IPS-18c (cell line): ENCODE data around the gene TMEM107.
A peak's percentile ranks its signal among the peaks of the same experiment; 100 is the strongest.
"Not testable (repeated sequence)": the region's sequence is repeated elsewhere in the genome, so short reads cannot be mapped to it uniquely, and the experiment has no call there.

Experiments used
- H3K4me3 ChIP-seq: 2 replicates; pipeline ENCODE4 v1.7.0; 2013; ENCODE audit warnings: low read depth, mild to moderate bottlenecking, low read length, moderate library complexity; ENCODE audit not compliant: insufficient read depth
- H3K9me3 ChIP-seq: one replicate; pipeline ENCODE4 v1.6.1; 2013; ENCODE audit warnings: mild to moderate bottlenecking, low read length, moderate library complexity; ENCODE audit not compliant: control insufficient read depth, insufficient read depth

Gene TMEM107

GRCh38 chr17:8192070-8192815, 16.1 kb upstream of the TMEM107 start:
- peak overlapping the region; percentile 34; the same call in 1 of the 2 replicates for H3K4me3 ChIP-seq
- no peaks in the 10 kb centered on the region for H3K9me3 ChIP-seq

GRCh38 chr17:8190506-8190905, 14.3 kb upstream of the TMEM107 start:
- H3K4me3 ChIP-seq = no peak overlapping the region; the same call in 1 of the 2 replicates
- no peaks in the 10 kb centered on the region for H3K9me3 ChIP-seq

GRCh38 chr17:8189711-8190477, 13.7 kb upstream of the TMEM107 start, which contains the start of gene BORCS6:
BORCS6 (minus strand) TSS chr17:8190180; CDS start chr17:8190140, 40 bp downstream.
- Histone ChIP-seq H3K9me3 (no peaks in the 10 kb centered on the region), H3K4me3 (peak within 1 kb of the TSS; percentile 78)

- Histone ChIP-seq H3K9me3 (no peaks in the 10 kb centered on the region), H3K4me3 (peak overlapping the region; percentile 78)
Measured at GRCh38 chr17:8189041-8189710, 13.0 kb upstream of the TMEM107 start.

GRCh38 chr17:8188263-8188839, 12.2 kb upstream of the TMEM107 start:
- Histone ChIP-seq H3K4me3 (peak overlapping the region; percentile 78), H3K9me3 (no peaks in the 10 kb centered on the region)

GRCh38 chr17:8187517-8188262, 11.5 kb upstream of the TMEM107 start:
- peak overlapping the region; percentile 95 for H3K4me3 ChIP-seq
- no peaks in the 10 kb centered on the region for H3K9me3 ChIP-seq

- H3K4me3 ChIP-seq = peak overlapping the region; percentile 95
- H3K9me3 ChIP-seq = no peaks in the 10 kb centered on the region
Measured at GRCh38 chr17:8186787-8187516, 10.8 kb upstream of the TMEM107 start.

GRCh38 chr17:8186446-8186786, 10.2 kb upstream of the TMEM107 start:
- Histone ChIP-seq H3K4me3 (peak overlapping the region; percentile 95), H3K9me3 (no peaks in the 10 kb centered on the region)

GRCh38 chr17:8185582-8186445, 9.6 kb upstream of the TMEM107 start:
- H3K4me3 ChIP-seq = peak overlapping the region; percentile 95
- H3K9me3 ChIP-seq = no peaks in the 10 kb centered on the region

- no peaks in the 10 kb centered on the region for H3K9me3 ChIP-seq
- H3K4me3 ChIP-seq = peak overlapping the region; percentile 80
Measured at GRCh38 chr17:8176998-8177731, 985 bp upstream of the TMEM107 start.

GRCh38 chr17:8175795-8176196, 384 bp downstream of the TMEM107 start:
- H3K4me3 ChIP-seq = peak overlapping the region; percentile 80
- H3K9me3 ChIP-seq = no peaks in the 10 kb centered on the region

GRCh38 chr17:8173871-8174322, 2.3 kb downstream of the TMEM107 start:
- Histone ChIP-seq H3K9me3 (no peaks in the 10 kb centered on the region), H3K4me3 (peak overlapping the region; percentile 38)

GRCh38 chr17:8173056-8173870, 2.9 kb downstream of the TMEM107 start:
- no peaks in the 10 kb centered on the region for H3K9me3 ChIP-seq
- H3K4me3 ChIP-seq = peak overlapping the region; percentile 38; the same call in 1 of the 2 replicates

GRCh38 chr17:8170186-8170585, 6.0 kb downstream of the TMEM107 start:
- not testable (repeated sequence) for H3K9me3 ChIP-seq, H3K4me3 ChIP-seq
